HG03175 (cell line): ENCODE results near the gene IL17B.

Source experiments
- ATAC-seq: cut with Tn5 transposase; IDR thresholded peaks from one replicate; pipeline ENCODE4 v1.9.1; 2021; ENCODE audit warnings: mild to moderate bottlenecking, moderate library complexity; ENCODE audit not compliant: unreplicated experiment

The IL17B gene

DNA sequence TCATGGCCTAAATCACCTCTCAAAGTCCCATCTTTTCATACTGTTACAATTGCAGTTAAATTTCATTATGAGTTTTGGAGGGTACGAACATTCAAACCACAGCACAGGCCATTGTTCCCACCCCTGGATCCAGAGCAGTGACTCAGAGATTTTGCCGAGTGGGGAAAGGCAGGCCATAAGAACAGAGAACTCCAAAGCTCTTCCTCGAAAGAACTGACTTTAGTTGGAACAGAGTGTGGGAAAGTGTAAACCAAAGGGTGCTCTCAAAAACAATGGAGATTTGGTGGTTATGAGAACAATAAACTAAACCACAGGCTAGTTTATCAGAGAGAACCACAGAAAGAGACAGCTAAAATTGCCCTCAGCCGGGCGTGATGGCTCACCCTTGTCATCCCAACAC, 53.2 kb downstream of the IL17B start:
- ATAC-seq, result no peak

GRCh38 chr5:149325166-149325735, 53.8 kb downstream of the IL17B start:
- ATAC-seq, result no peak

GRCh38 chr5:149324641-149325040, 54.5 kb downstream of the IL17B start:
- no peak for ATAC-seq
